NCI-H2029 treated with DMSO at 0.1 percent for 48 hours (cell line): ENCODE measurements around the gene SETD1B.
"Not testable (repeated sequence)": the region's sequence is repeated elsewhere in the genome, so short reads cannot be mapped to it uniquely, and the experiment has no call there.

Experiments
- DNase-seq: peaks from one replicate; lab custom pipeline; 2025; lab: John Stamatoyannopoulos, UW

Gene SETD1B

DNA sequence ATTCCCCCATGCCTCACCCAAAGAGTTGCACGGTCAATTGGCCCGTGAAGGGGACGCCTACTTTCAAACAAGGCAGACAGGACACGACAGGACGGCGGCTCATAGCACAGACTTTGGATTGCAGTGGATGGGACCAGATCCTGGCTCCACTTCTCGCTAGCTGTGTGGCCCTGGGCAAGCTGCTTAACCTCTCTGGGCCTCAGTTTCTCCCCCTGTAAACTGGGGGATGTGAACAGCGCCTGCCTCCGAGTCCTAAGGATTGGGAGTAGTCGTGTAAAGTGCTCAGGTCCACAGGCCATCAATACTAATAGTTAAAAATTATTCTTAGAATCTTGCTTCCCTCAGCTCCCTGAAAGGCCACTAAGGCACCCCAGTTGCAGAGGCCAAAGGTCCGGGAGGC lies 23.4 kb upstream of the SETD1B start:
- no peak for DNase-seq

DNA sequence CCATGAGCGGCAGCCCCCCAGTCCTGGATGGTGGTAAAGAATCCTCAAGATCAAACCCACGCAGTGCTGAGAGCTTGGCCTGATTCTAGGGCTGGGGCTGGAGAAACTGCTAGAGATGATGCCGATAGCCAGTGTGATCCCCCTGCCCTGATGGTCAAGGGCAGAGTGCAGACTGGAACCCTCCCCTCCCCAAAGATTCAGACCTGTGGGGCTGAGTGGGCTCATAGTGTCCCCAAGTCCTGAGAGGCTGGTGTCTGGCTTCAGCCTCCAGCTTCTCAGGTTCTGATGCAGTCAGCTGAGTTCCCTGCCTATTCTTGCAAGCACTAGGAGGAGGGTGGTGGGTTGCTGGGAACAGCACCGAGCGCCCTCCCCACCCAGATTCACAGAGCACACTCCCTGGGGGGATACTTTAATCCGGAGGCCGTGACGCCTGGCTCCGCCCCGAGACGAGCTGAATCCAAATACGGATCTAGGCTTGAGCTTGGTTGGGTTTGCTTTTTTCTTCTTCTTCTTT lies 22.3 kb upstream of the SETD1B start:
- DNase-seq, result no peak

DNA sequence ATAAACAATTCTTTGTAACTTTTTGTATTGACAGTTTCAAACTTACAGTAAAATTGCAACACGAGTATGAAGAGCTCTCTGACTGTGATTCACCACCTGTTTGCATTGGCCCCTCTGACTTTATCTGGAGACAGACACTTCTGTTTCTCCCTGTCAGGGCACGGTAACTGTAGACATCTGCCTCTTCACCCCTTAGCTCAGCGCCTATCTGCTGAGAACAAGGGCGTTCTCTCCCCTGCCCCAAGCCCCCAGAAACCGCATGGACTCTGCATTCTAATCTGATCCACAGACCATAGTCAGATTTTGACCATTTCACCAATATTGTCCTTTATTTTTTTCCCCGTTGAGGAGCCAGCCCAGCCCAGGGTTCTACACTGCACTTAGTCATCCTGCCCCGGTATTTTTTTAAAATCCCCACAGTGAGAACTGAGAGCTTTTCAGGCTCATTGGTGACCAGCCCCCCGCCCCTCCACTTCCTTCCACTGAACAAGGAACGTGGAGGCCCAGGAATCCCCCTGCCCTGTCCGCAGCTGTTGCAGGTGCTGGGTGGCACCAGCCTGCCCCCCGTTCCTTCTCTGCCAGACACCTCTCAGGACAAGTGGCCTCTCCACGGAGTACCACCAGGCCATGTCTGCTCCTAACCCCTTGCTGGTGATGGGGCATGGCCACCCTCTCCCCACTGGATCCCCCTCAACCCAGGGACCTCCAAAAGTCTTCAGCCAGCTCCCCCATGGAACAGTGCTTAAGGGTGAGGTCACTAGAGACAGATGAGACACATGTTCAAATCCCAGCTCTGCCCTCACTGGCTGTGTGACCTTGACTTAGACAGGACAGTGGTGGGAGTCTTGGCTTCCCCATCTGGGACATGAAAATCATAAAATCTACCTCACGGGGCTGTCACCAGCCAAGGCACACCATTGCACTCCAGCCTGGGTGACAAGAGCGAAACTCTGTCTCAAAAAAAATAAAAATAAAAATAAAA lies 21.5 kb upstream of the SETD1B start:
- no peak for DNase-seq

DNA sequence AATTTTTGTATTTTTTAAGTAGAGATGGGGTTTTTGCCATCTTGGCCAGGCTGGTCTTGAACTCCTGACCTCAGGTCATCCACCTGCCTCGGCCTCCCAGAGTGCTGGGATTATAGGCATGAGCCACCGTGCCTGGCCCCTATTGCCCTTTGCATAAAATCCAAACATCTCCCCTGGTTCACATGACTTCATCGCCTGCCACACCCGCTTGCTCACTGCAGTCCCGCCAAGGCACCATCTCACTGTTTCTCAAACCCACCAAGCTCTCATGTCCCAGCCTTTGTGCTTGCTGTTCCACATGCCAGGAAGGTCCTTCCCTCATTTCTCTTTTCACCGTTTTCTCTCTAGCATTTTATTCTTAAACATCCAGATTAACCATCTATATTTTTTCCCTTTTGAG lies 20.0 kb upstream of the SETD1B start:
- DNase-seq, result no peak

DNA sequence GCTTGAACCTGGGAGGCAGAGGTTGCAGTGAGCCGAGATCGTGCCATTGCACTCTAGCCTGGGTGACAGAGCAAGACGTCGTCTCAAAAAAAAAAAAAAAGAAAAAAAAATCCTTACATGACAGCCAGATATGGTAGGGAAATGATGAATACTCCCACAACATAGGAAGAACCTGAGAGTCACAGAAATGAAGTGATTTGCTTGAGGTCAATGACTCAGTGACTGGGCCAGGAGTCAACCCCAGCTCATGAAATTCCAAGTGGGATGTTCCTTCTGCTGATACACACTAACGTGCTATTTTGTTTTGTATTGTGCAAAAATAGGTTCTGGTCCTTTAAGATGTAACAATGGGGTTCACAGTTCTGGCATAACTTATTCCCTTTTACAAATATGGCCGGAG lies 19.3 kb upstream of the SETD1B start:
- DNase-seq, result no peak

DNA sequence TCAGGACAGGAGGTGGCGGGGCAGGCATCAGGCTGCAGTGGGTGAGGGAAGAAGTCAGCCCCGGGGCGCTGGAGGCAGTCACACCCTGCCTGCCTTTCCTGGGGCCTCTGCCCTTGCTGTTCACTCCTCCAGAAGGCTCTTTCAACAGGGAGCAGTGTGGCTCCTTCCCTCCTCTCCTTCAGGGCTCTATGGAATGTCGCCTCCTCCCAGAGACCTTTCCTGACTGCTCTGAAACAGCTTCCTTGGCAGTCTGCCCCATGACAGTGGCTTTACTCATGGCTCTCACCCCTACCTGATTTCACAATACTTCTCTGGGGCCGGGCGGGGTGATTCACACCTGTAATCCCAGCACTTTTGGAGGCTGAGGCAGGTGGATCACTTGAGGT lies 17.4 kb upstream of the SETD1B start:
- DNase-seq, result peak; percentile 40

DNA sequence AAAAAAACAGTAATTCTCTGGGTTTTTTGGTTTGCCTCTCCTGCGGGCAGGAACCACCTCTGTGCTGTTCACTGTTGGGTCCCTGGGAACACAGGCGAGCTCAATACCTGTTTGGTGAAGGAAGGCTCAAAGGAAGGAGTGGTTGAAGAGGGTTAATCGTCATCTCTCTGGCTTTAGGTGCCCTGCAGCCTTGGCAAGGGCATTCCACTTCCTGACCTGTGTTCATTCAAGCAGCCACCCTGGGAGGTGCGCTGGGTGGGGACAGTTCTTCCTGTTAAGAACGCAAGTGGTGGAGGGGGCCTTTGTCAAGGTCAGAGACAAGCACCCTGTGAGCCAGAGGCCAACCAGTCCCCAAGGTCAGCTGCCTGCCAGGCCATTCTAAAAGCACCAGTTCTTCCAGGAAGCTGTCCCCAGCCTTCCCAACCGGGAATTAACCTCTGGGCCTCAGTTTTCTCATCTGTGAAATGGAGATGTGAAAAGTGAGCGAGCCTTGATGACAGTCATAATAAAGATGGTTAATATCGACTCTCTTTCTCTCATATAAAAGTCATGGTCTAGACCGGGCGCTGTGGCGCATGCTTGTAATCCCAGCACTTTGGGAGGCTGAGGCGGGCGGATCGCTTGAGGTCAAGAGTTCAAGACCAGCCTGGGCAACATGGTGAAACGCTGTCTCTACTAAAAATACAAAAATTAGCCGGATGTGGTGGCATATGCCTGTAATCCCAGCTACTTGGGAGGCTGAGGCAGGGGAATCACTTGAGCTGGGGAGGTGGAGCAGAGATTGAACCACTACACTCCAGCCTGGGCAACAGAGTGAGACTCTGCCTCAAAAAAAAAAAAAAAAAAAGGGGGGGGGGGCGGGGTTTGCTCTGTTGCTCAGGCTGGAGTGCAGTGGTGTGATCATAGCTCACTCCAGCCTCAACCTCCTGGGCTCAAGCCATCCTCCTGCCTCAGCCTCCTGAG lies 16.5 kb upstream of the SETD1B start:
- DNase-seq, result no peak

DNA sequence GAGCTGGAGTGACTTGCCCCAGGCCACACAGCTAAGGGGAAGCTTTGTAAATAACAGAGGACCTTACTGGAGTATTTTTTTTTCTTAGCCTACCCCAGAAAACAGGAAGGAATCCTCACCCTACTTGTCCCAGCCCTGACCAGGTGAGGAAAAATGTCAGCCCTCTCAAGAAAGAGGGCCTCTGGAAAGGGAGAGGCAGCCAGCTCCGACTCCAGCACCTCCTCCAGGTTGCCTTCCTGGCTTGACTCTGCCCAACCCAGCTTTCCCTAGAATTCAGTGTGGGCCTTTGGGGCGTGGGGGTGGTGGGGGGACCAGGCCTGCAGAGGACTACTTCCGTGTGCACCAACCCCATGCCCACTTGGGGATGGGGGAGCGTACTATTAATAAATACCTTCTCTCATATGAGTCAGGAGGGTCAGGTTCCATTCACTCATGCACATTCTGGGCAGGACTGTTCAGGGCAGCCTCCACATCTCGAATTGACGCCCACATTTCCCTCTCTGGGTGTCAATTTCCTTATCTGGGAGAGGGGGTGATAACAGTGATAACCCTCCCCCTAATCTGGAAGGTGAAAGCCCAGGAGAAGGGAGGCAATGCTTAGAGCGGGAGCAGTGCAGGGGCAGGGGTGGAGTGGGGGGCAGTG lies 15.5 kb upstream of the SETD1B start:
- DNase-seq, result no peak

DNA sequence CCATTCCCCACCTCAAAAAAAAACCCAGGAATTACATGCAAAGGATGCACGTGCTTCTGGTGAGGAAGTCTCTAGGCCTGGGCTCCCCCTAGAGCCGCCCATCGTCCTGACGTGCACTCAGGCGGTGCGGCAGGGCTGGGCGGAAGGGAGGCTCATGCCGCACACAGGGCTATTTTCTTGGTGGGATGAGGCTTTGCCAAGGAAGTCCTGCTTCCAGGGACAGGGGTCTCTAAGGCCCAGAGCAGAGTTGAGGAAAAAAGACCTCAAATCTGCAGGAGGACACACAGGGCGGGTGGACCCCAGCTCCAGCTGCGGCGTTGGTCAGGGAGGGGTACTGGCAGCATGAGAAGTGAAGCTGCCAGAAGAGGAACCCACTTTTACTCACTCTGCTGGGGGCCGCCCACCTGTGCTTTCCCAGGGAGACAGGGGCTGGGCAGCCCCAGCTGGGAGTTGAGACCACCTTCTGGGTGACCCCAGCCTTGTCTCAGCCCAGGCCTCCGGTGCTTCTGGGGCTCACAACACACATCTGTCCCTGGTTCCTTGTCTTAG lies 14.5 kb upstream of the SETD1B start:
- no peak for DNase-seq

DNA sequence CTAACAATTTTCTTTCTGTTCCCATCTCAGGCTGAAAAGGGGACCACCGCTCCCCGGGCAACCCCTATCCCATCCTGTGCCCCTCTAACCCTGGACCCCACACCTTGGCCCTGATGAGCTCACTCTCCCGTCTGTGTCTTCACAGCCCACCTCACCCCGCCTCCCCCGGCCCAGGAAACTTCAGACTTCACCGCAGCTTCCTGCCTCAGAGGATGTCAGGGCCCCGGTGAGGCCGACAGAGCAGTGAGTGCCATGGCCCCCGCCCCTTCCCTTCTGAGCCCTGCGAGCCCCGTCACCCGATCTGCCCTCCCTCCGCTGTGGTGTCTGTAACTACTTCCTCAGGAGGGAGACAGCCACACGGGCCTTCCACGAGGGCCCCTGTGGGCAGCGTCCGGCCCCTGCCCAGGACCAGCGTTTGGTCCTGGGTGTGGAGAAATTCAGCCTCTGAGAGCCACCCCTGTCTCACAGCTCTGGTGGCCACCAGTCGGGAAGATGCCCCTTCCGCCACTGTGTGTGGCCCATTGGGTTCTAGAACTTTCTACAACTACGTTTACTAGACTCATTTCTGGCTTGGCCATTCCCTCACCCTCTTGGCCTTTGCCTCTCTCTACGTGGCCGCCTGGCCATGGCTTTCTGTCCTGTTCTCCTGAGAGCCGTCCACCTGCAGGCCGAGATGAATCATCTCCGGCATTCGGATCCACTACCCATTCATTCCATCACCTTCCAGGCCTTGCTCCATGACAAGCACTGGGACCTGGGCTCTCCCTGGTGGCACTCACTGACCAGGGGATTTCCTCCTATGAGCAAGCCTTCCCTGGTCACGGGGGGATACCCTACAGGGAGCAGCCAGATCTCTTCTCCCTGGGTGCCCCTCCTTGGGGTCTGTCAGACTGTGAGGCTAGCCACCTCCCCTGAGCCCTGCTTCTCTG lies 13.7 kb upstream of the SETD1B start:
- DNase-seq, result no peak

DNA sequence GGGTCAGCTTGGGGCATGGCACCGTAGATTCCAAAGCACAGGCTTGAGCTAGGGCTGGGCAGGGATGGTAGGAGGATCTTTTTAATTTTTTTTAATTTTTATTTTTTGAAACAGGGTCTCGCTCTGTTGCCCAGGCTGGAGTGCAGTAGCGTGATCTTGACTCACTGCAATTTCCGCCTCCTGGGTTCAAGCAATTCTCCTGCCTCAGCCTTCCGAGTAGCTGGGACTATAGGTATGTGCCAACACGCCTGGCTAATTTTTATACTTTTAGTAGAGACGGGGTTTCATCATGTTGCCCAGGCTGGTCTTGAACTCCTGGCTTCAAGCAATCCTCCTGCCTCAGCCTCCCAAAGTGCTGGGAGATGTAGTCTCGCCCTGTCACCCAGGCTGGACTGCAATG lies 13.0 kb upstream of the SETD1B start:
- DNase-seq, result not testable (repeated sequence)

DNA sequence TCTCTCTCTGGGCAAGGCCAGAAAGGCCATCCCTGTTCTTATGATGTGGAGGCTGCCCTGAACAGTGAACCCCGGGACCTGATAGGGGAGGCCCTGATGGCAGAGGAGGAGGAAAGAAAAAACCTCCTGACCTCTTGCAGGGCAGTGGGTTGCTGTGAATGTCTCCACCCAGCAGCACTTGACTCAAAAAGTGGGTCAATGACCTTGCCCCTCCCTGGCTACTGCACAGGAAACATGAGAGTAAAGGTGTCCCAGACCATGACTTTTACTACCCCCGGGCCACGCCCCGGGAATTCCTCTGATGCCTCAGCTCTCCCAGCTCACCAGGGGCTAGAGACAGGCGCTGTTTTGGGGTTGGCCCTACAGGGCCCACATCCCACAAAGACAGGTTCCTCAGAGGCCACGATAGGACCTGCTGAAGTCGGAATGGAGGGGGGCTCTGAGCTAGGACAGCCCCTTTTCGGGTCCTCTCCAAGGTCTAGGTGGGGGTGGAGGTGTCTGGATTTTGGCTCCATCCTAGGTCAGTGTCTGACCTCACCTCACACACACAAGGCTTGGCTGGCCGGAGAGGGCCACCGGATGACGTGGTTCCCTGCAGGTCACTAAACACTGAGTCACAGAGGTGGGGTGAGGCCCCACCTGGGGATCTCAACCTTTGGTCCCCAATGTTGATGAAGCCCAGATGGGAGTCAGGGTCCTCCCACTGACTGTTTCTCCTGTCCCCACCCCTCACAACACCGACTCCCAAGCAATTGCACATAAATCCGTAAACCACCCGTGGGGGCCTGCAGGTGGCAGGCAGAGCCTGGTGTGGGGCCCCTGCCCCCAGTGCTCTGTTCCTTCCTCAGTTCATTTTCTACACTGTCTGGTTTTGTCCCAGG lies 11.9 kb upstream of the SETD1B start:
- no peak for DNase-seq

DNA sequence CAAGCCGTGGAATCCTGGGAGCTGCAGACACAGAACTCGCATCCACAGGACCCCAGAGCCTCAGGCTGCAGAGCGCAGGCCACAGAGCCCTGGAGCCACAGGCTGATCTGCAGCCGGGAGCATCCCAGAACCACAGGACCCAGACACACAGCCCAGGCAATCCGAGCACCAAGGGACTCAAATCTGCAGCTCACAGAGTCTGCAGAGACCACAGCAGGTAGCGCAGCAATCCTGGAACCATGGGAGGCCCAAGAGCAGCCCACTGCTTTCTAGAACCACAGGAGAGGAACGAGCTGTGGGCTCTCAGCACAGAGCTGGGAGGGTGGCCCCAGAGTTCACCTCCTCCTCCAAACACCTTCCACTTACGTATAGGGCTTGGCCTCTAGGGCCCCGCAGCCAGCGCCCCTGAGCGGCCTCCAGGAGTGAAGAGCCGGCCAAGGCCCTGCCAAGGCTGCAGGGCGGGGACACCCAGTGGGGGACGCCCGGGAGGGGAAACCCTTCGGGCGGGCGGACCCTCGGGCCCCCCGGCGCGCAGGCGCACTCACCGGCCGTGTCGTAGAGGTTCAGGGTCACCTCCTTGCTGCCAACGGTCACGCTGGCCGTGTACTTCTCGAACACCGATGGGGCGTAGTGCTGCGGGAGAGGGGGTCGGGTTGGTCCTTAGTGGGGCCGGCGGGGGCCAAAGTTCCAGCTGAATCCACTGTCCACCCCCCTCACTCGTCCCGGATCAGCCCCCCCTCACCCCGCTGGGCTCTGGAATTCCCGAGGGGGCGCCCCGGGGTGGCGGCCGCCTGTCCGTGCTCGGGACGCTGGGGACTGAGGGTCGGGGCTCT lies 11.0 kb upstream of the SETD1B start:
- no peak for DNase-seq

DNA sequence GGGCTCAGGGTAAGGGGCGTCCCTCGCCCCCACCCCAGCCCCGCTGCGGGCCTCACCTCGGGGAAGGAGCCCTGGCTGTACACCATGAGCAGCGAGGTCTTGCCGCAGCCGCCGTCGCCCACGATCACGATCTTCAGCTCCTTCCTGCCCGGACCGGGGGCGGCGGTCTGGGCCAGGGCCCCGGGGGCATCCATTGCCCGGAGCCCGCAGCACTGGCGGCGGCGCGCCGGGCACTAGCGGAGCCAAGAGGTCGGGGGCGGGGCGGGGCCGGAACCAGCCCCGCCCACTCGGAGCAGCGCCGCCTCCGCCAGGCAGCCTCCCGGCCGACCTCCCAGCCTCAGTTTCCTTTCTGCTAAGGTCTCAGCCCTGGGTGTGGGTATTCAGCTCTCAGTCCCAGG lies 10.4 kb upstream of the SETD1B start, which contains the start of gene RHOF:
Gene RHOF (minus strand): TSS at position 249 of the 398 bp plus-strand sequence. CDS start 55 bp downstream, at position 194.
- no peak for DNase-seq

DNA sequence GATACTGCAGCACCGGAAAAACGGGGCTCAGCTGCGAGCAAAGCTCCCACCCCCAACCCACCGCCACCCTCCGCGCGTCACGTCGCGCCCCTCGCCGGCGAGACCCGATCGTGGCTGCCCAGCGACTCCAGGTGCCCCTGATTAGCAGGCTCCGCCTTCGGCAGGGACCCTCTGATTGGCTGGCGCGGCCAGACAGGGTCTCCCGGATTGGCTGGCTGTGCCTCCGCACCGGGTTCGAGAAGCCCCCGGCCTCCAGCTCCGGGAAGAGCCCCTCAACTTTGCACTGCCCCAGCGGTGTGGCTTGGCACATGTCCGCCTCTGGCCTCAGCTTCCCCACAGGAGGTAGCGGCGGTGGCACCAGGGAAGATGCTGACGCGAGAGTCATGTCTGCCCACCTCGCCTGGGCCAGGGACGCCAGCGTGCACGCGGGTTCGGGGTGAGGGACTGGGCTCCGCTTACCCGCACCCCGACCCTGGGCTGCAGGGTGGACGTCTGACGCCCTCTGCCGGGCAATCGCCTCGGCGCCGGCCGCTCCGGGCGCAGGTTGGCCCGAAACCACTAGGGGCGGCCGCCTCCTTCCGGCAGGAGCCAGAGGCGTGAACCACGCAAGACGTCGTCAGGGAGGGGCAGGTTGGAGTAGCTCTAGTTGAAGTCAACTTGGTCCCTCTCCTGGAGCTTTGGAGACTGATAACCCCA lies 9.8 kb upstream of the SETD1B start:
- DNase-seq, result peak; percentile 75

DNA sequence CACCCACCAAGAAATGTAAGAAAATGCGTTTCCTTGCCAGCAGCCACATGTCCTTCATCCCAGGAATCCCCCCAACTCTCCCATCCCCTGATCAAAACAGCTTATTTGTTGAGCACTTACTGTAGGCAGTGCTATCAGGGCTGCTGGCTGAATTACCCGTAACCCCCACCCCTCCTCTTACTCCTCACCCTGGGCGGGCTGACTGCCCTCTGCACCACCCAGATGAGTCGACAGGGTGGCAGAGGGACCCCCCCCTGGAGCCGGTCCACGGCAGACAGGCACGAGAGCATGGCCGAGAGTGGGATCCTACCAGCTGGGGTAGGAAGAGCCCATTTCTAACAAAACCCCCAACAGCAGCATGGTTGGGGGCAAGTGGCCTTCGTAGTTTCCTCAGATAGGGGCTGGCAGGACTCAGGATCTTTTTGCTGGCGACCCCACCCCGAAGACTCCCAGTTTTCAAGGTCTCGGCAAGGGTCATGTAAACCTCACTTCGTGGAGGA lies 9.2 kb upstream of the SETD1B start:
- no peak for DNase-seq

DNA sequence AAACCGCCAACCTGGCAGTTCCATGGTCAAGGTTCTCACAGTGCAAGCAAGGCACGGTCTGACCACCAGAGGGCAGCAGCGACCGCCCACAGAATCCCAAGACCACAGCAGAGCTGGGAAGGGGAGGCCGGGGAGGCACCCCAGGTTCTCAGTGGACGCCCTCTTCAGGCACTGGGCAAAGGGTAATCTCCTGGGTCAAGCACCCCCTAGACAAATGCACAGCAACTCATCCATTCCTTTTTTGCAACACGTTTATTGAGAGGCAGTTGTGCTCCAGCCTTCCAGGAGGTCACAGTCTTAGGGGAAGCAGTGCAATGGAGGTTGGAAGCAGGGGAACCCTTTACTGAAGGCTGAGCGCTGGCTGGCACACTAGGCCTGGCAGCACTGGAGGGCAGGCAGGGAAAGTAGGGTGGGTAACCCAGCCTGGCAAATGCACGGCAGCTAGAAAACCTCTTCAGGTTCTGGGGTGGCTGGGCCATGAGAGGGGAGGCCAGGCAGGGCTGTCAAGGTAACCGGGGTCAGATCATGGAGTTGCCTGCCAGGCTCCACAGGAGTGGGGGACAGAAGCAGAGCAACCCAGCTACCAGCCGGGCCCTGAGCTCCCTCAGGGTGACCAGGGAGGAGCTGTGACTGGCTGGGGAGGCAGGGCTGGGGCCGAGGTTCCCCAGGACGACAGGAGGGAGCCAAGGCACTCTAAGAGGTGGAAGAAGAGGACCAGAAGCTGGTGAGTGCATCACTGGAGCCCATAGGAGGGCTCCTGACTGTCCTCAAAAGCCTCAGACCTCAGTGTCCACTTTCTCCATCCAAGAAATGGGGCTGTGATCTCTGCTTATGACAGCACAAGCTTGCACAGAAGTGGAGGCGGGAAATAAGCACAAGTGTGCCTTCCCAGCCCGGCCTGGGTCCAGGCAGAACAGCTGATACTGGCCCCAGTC lies 8.5 kb upstream of the SETD1B start:
- DNase-seq, result no peak
